Regular cardiac myocyte (primary cell): ENCODE results near the gene NSFL1C. TPM values are rescaled to one million over a fixed set of nuclear protein-coding genes. Genes with fewer than 3 reads are reported as not detected.

ENCODE experiments used
- total RNA-seq: library from RNA; depleted of rRNA; stranded (reverse); fragments of >200 nt; gene quantifications from 2 replicates; pipeline ENCODE4 v1.2.3, GENCODE V29; 2014

NSFL1C gene
- total RNA-seq, result 22.0 and 39.3 TPM in 2 replicates

DNA sequence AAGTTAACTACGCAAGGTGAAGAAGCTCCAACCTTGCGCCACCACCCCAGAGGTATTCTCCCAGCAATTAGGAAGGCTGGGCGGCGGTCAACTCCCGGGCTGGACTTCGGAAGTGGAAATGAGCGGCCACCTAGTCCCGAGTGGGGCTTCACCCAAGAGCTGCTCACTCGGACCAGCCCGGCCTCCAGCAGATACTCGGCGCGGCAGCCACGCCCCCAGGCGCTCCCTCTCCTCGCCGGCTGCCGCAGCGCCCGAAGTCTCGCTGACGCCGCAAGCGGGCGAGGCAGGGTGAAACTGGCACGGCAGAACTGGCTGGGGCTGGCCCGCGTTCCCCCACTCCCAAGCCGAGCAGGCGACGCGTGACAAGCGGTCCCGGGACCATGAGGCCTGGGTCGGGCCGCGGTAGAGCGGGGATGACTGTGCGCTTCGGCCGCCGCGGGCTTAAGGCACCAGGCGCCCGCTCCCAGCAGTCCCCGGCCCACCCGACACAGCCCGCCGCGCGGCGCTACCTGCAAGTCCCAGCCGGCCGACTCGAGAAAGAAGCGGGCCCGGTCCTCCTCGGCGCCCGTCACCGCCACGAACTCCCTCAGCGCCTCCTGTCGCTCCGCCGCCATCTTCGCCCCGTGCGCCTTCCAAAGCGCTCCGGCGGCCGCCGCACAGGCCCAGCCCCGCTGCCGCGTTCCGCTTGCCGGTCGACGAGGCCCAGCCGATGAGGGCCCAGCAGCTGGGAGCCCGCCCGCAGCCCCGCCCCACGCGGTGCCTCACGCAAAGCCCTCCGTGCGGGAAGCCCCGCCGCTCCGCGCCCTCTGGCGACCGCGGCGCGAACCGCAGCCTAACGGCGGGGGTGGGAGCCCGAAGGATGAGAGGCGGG lies at the start of gene NSFL1C:
Gene NSFL1C, minus strand, starts transcription at position 639 of the 871 bp plus-strand sequence. Its CDS starts 25 bp downstream, at position 614.

DNA sequence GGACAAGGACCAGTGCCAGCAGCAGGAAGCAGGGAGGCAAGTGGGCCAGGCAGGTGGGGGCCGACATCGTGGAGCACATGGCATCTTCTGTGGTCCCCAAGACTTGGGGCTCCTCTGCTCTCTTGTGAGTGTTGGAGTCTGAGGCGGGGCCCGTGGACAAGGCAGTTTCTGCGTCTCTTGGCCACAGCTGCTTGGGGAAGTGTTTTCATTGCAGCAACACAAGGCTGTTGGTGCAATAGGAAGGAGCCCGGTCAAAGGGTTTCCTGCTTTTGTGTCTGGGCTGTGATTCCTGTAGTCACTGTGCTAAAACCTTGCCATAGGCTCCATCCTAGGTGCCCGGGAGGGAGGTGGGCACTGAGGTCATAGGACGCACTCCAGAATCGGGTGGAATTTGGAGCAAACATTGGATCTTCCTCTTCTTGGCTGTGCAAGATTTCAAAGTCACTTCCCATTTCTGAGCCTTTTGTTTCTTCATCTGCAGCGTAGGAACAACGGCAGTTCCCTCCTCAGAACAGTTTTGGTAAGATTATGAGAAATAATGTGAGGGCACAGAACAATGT lies 24.7 kb upstream of the NSFL1C start, which contains the start of gene SIRPB2:
Gene SIRPB2, minus strand, starts transcription at position 140 of the 560 bp plus-strand sequence. Its CDS starts 61 bp downstream, at position 79.

DNA sequence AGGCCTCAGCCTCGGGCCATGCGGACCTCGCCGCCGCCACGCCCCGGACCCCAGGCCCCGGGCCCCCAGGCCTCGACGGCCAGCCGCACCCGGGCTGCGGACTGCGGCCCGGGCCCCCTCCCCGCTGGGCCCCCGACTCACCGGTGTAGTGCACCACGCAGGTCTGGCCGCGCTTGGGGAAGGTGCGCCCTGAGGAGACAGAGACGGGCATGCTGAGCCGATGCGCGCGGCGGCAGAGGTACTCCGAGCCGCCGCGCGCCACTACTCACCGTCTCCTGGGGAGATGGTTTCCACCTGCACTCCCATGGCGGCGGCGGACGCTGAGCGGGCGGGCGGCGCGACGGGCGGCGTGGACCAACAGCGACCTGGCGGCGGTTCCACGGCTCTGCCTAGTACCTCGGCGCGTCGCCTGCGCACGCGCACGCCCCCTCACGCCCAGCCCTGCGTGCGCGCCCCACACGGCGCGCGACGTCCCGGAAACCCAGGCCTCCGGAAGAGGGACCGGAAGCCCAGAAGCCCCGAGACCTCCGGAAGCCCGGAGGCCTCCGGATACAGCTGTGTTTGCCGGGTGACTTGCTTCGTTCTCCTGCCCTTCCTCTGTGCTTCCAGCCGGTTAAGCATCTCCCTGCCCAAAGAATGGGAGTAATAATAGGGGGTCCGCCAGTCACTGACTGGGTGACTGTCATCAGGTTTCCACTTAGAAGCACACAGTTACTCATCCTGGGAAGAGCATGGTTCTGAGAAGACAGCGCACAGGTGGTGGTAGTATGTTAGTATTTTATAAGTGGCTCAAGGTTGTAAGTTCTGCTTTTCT lies 73.7 kb downstream of the NSFL1C start, which contains the start of gene FKBP1A:
Gene FKBP1A, minus strand, starts transcription at position 362 of the 814 bp plus-strand sequence. Its CDS starts 56 bp downstream, at position 306.

Other genes starting within 250 kb of the NSFL1C start
- 0.19 TPM in 1 of 2 replicates, not detected in the other for gene RAD21L1, start 240.8 kb downstream of the NSFL1C start, total RNA-seq
- 12.7 and 13.6 TPM in 2 replicates for gene SNPH, start 200.6 kb downstream of the NSFL1C start, total RNA-seq
- gene SDCBP2, start 137.7 kb downstream of the NSFL1C start, total RNA-seq, result 2.3 TPM in 2 replicates
- gene FKBP1A, start 73.8 kb downstream of the NSFL1C start, total RNA-seq, result 154 and 176 TPM in 2 replicates
- not detected in 2 replicates for gene SIRPB2, start 24.6 kb upstream of the NSFL1C start, total RNA-seq
- gene SIRPD, start 90.9 kb upstream of the NSFL1C start, total RNA-seq, result not detected in 2 replicates
- gene SIRPB1, start 153.2 kb upstream of the NSFL1C start, total RNA-seq, result 0.19 and 2.5 TPM in 2 replicates
- gene SIRPG, start 190.9 kb upstream of the NSFL1C start, total RNA-seq, result not detected in 2 replicates